NCI-H2196 (cell line): ENCODE measurements around the gene NACC2.

Experiments used
- DNase-seq: peaks from one replicate; lab custom pipeline; 2025; ENCODE audit not compliant: unreplicated experiment; lab: John Stamatoyannopoulos, UW

NACC2 gene

DNA sequence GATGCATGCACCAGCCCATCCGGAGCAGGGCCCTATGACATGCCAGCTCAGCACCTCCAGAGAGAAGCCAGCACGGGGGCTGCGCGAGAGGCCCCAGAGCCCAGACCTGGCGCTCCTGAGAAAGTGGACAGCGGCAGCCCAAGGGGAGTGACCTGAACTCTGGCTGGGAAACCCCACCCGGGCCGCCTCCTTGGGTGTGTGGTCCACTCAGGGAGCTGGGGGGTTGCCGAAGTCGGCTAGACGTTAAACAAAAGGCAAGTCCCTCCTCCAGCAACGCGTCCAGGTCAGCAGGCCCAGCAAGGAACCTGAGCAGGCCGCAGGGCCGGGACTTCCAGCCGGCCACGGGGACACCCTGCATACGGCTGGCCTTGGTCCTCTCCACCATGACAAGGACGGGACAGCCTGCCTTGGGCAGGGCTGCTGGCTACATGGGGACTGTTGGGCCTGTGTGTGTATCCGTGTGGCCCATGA, 35.7 kb downstream of the NACC2 start:
- DNase-seq, result no peak

DNA sequence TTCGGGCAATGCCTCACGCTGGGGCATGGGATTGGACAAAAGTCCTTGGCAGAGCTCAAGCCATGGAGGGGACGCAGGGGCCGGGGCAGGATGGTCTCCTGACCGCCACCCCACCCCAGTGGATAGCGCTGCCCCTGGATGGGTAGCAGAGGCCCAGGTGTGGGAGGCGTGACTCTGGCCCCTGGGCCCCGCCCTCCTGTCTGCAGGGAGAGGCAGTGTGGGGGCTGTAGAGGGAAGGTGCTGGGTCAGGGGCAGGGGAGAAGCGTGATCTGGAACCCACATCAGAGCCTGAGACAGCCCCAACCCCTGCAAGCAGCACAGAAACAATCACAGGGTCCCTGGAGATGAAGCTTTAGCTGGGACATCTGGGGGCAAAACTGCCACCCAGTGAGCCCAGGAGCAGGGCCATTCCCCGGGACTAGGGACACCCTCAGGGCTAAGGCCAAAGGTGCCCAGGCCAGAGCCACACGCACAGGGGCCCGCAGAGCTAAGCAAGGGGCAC, 36.2 kb downstream of the NACC2 start:
- no peak for DNase-seq

DNA sequence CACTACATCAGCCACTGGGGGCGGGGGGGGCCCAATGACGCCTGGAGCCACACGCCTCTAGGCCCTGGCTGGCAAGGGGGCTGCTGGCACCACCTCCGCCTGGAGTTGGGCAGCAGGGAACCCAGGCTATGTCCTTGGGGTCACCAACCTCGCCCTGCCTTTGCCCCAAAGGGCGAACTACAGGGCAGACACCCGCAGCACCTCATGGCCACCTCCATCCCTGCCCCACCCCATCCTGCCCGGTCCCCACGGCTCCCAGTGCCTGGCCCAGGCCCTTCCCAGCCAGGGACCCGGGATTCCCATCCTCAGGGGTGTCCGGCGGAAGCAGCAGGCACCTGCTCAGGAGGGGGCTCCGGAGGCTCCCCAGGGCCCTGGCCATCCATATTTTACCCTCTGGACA, 37.0 kb downstream of the NACC2 start:
- DNase-seq, result no peak

DNA sequence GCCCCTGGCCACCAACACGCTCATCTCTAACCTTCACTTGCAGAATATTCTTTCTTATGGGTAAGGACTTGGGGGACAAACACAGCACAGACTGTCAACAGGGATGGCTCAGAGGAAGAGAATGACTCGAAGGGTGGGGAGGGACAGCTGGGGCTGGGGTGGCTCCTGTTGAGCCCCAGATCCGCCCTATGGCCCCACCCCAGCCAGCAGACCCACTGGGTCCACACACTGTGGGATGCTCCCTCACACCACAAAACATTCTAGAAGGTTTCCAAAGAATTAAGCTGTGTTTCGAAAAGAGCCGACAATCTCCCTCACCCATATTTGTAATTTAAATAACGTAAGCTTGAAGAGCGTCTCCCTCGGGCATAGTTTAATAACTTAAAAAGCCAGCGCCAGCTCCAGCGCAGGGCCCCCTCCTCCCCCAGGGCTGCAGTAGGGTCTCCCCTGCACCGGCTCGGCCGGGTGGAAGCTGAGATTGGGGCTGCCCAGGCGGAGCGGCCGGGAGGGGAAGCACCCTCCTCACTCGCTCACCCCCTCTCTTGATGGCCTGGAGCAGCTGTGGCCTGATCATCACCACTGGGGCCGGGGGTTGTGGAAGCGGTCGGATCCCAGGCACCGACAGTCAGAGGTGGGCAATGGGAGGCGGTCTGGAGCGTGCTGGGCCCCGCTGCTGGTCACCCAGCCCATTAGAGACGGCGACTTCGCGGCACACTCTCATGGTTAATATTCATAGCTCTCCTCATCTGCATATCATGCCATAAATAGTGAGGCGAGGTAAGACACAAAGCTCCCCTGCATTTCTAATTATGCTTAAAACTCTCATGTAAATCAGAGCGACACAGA, 37.6 kb downstream of the NACC2 start:
- DNase-seq, result no peak

DNA sequence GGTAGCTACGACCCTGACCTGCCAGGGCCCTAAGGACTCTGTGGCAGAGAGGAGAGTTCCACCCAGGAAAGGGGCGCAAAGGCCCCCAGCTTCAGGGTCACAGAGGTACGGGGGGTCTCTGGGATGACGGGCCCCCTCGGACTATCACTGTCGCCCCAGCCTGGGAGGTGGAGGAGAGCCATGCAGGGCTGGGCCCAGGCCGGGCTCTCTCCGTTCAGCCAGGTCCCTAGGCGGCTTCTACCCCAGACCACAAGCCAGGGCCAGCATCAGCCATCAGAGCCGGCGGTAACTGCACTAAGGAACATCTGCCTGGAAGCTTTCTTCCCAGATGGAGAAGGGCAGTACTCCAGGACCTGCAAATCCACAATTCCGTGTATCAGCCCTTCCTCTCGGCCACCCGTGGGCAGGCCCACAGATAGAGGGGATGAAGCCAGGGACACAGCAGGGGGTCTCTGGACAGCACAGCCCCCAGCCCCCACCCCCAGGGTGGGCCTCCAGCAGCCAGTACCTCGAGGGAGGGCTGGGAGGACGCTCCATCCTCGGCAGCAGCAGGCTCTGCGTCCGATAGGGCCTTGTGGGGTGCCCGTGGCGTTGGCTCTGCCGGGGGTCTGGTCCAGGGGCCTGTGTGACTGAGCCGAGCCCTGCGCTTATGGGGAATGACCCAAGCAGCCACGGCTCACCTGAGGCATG, 38.4 kb downstream of the NACC2 start:
- DNase-seq, result no peak

DNA sequence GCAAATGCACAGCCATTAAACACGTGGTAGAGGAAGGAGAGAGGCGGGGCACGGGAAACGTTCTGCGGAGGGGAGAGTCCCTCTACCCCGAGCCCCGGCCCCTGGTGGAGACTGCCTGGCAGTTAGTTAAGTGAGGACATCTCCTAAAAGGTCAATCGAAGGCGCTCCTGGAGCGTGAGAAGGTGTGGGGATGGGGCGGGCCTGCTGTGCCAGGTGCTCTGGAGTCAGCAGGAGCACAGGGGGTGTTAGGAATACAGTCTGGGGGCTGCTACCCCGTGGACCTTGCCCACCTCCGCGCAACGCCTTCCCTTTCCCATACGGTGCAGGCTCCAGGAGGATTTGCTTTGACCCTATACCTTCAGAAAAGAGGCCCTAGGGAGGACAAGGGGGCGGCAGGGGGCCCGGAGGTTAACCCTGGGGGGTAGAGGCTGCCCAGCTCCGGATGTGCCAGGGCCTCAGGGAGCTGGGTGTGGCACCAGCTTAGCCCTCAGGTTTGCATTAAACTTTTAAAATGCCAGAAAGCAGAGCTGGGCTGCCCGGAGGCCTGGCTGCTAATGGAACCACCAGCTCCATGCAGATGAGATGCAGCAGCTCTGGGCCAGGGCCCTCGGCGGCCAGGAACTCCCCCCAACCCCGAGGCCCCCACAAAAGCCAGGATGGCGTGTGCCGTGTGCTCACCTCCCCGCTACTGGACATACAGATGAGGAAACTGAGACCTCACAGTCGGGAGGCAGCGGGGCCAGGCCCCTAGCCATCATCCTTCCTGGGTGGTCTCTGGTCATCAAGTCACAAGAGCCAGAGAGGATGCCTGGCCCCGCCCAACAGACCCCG, 39.2 kb downstream of the NACC2 start:
- DNase-seq, result no peak

DNA sequence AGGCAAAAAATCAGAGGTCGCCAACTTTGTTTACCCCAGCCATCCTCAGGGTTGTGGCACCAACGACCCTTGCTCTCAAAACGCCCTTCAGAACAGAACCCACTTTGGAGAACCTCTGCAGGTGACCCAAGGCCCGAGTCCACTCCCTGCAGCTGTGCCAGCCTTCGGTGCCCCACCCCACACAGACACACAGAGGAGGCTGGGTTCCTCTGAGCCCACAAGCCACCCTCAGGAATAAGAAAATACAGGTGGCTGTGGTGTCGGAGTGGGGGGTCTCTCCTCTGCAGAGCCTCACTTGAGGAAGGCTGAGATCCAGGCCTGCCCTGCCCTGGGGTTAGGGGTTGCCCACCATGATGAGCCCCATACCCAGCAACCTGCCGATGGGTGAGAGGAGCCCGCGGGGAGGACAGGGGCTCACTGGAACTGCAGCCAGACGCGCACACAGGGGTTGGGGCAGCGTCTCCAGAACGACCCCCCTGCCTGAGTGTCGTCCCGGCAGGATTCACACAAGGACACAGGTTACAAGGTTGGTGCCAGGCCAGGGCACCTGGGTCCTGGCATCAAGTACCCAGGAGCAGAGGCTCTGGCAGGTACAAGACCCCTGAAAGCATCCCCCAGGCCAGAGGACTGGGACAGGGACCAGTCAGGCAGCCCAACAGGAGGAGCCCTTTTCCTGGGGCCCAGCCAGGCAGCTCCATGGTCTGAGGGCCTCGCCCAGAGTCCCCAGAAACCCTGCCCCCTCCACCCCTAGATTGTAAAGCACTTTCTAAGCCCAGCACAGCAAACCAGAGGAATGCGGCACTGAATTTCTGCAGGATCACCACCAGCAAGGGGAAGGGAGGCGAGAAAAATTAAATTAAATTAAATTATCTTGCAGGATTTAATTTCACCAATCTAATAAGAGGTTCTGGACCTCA, 40.0 kb downstream of the NACC2 start:
- DNase-seq, result no peak

DNA sequence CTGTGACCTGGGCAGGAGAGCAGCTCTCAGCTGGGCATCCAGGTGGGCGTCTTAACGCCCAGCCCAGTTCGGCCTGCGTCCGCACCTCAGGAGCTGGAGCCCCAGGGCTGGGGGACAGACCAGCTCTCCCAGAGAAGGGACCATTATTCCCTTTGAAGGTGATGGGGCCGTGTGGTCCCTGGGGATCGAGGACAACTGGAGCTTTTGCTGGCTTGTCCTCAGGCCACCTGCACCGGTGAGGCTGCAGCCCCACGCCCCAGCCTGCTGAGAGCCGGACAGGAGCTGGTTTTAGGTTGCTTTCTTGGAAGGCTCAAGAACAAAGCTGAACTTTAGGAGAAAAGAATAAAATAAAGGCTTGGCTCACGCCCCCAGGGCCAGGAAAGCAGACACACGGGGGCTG, 40.9 kb downstream of the NACC2 start:
- no peak for DNase-seq

DNA sequence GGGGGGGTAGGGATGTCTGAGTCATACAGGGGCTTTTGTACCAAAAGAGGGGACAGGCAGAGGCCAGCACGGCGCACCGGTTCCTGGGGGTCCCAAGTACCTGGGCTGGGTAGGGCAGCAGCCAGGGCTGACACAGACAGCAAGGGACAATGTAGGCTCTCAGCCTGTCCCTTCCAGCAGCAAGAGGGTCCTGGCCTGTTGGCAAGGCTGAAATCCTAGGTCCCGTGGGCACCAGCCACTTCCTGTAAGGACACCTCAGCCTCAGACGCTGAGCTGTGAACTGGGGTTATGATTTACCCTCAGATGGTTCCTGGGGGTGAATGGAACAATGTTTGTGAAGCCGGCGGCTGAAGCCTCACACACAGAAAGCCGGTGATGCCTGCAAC, 41.3 kb downstream of the NACC2 start:
- no peak for DNase-seq

DNA sequence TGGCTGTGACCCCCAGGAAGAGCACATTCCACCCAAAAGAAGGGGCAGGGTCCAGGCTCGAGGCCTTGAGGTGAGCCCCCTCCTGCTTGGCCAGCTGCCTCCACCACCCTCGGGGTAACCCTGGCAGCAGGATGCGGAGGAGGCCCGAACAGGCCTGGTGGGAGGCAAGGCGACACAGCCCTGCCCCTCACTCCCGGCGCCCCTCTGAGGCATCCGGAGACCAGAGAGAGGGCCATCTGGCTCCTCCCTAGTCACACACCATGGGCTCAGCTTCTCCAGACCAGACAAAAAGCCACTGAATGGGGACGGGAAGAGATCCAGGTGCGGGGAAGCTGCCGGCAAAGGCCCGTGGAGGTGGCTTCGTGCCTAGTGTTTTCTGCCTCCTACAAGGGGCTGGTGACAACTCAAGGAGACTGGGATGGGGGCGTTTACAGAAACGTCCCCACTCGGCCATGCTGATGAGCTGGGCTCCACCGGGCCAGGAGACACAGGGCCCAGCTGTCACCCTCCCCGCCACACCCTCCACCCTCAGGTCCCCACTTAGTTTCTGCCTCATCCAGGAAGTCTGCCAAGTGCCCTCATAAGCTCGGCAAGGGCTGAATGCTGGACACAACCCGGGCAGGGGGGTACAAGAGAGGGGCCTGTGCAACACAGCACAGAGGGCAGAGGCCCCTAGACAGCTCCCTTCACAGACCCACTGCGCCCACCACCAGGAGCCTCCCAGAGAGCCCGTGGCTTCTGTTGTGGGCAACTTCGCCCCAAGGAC, 41.9 kb downstream of the NACC2 start:
- DNase-seq, result no peak

DNA sequence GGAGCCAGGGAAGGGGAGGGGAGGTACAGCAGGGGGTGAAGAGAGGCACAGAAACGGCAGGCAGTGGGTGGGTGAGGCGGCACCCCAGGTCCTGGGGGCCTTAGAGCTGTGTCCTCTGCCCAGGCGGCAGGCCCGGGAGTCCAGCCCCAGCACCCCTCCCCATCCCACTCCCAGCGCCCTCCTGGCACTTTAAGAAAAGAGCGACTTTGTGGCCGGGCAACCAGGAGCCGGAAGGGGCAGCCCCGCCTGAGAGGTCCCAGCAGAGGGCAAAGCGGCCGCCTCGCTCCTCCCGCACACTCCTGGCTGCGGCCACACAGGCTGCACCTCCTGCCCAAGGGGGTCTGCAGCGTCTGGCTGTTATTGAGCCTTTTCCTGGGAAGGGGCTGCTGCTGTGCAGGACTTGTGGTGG, 42.6 kb downstream of the NACC2 start:
- DNase-seq, result no peak

DNA sequence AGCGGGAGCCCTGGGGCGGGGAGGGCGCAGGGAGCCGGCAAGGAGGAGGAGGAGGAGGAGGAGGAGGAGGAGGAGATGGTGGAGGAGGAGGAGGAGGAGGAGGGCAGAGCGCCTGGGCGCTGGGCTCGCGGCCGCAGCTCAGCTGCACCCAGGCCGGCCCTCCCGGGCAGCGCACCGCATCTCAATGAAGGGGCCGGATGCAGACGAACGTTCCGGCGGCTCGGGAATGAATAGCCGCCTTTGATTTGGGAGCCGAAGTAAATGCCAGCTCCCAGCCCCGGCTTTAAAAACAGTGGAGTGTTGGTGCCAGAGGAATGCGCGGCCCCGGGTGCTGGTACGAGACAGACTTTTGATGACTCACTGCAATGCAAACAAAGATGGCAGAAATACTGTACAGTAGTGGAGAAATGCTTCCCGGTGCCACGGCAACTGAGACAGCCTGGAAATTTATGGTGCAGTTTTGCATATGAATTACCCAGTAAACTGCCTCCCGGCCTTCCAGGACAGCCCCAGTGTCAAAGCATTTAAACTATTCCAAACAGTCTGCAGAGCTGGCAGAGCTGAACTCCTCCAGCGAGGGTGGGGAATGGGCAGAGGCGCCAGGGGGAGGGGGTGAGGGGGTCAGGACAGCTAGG, 43.1 kb downstream of the NACC2 start:
- DNase-seq, result peak; percentile 88

DNA sequence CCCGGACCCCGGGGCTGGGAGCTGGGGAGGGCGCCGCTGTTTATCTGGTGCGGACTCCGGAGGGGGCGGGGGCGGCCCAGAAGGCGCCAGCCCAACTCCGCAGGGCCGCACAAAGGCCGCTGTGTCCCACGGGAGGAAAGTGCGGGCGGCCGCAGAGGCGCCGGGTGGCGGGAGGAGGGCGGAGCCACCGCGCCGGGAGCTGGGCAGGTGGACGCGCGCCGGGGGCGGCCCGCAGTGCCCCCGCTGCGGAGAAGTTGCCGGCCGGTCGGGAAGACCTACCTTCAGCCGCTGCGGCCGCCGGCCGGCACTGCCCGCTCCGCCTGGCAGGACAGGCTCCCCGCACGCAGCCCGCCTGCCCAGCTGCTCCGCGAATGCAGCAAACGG, 43.6 kb downstream of the NACC2 start:
- DNase-seq, result no peak

DNA sequence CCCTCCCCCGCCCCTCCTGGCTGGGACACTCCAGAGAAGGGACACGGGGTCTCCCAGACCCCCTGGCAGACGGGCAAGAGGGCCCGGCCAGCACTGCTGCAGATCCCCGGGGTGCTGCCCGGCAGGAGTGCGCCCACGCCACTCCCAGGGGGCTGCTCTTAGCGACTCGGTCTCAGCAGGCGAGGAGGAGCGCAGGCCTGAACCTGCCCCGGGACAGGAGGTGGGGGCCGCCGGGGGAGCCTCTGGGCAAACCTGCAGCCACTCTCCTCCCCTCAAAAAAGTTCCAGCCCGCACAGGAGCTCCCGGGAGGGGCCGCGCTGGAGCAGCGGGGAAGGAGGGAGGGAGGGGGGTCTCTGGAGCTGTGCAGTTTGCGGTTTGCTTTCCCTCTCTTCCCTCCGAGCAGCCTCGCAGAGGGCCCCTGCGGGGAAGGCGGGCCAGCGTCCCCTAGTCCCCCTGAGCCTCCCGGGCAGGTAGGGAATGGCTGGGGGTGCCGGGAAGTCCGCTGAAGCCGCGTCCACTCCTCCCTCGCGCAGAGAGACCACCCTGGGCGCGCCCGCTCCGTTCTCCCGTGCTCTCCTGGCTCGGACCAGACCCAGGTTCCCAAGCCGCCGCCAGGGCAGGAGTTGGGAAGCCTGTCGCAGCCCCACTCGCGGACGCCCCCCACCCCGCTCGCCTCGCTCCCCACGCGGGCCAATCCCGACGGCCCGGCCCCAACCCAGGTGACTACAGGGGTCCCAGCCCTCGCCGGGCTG, 44.2 kb downstream of the NACC2 start:
- DNase-seq, result no peak

DNA sequence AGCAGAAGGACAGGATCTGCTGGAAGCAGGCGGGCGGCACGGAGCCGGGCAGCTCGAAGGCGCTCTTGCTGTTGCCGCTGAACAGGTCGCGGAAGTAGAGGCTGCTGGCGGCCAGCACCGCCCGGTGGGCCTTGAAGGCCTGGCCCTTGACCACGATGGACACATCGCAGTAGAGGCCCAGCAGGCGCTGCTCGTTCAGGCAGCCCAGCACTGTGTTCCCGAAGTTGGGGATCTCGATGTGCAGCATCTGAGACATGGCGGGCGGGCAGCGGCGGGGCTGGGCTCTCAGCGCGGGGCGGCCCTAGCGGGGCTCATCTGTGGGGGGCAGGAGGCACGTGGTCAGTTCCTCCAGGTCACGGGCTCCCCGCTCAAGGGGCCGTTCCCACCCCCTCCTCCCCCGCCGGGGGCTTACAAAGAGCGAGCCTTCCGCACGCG, 44.8 kb downstream of the NACC2 start:
- DNase-seq, result no peak

DNA sequence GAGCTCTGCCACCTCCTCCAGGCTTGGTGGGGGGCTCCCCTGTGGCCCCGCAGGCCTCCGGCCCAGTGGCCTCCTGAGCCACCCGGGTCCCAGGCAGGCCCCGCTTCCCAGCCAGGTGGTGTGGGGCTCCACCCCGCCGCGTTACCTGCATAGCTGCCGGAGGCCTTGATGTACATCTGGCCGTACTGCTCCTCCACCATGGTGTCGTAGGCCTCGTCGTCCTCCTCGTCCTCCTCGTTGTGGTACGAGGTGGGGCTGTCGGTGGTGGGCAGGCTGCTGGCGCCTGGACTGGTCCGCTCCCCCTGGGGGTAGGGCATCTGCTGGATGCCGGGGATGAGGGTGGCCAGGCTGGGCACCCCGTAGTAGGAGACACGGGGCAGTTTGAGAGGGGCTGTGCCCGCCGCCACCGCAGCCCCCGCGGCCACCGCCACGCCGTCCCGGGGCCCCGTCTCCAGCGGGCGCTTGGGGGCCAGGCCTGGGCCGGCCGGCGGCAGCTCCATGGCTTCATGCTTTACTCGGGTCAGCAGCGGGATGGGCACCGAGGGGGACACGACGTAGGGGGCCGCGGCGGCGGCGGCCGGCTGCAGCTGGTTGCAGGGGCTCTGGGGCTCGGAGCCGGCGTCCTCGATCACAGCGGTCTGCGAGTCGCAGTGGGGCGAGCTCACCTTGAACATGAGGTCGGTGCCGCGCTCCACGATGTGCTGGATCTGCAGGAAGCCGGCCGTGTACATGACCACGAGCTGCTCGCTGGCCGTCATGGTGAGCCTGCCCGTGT, 45.4 kb downstream of the NACC2 start:
- no peak for DNase-seq

DNA sequence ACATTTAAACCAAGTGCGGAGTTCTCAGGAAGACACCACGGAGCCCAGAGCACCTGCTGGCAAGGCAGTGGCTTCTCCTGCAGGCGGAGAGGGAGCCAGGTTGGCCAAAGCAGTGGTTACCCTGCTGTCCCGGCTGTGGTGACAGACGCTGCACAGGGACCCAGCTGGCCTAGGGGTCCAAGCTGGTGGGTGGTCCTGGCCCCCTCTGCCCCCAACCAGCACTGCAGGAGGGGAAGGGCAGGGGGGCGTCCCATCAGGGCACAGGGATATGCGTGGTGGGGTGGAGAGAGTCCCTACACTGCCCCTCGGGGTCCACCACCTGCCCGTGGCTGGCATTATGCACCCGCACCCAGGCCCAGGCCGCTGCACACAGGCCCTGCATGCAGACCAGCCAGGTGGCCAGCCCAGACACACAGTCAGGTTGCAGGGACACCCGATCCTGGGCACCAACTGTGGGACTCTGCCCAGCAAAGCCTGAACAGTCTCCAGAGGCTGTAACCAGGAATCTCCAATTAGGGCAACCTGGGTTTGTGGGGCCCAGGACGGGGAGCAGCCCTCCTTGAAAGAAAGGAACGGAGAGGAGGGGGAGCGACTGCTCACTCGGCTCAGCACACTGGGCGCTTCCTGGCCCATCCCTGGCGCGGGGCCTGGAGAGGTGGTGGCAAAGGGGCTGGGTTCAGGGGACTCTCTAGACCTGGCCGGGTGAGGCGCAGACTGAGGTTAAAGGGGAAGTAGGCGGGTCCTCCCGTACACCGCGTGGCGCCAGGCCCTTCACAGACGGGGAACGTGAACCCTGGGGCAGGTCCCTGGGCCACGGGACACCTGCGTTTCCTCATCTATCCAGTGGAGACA, 46.3 kb downstream of the NACC2 start:
- no peak for DNase-seq
